ENCODE results near the gene RGMA.

DNA sequence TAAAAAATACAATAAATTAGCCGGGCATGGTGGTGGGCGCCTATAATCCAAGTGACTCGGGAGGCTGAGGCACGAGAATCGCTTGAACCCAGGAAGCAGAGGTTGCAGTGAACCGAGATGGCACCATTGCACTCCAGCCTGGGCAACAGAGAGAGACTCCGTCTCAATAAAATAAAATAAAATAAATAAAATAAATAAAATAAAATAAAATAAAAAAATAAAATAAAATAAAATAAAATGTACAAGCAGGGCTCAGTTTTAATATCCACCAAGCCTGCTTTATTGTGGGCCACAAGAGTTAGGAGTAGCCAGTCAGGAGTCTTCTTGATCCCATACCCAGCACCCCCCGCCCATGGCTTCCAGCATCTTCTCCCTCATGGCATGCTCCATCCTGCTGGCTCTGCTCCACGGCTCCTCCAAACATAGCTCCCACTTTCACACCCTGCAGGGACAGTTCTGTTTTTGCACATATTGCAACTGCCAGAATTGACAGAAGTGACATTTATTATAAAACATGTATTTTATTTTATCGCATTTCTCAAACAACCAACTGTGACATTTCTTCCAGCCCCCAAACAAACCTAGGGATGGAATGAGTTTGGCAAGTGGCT is 42.6 kb upstream of the RGMA start:
- TF ChIP-seq JUNB (IDR thresholded peaks at IDR 0.05; ENCODE audit: unreplicated experiment): no peak
- TF ChIP-seq, protein P1, sequence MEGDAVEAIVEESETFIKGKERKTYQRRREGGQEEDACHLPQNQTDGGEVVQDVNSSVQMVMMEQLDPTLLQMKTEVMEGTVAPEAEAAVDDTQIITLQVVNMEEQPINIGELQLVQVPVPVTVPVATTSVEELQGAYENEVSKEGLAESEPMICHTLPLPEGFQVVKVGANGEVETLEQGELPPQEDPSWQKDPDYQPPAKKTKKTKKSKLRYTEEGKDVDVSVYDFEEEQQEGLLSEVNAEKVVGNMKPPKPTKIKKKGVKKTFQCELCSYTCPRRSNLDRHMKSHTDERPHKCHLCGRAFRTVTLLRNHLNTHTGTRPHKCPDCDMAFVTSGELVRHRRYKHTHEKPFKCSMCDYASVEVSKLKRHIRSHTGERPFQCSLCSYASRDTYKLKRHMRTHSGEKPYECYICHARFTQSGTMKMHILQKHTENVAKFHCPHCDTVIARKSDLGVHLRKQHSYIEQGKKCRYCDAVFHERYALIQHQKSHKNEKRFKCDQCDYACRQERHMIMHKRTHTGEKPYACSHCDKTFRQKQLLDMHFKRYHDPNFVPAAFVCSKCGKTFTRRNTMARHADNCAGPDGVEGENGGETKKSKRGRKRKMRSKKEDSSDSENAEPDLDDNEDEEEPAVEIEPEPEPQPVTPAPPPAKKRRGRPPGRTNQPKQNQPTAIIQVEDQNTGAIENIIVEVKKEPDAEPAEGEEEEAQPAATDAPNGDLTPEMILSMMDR (conservative IDR thresholded peaks at IDR 0.05; ENCODE audit: low read depth in 2 of 2): no peak
- no peak for TF ChIP-seq EZH2 (IDR thresholded peaks at IDR 0.05; ENCODE audit: low read depth, unreplicated experiment)
- no peak for TF ChIP-seq CREB1 (CRISPR knock-in tag; IDR thresholded peaks at IDR 0.05; ENCODE audit: low read depth)
- no peak for TF ChIP-seq EZH2phosphoT487 (IDR thresholded peaks at IDR 0.05; ENCODE audit: unreplicated experiment)
- TF ChIP-seq, protein P2, sequence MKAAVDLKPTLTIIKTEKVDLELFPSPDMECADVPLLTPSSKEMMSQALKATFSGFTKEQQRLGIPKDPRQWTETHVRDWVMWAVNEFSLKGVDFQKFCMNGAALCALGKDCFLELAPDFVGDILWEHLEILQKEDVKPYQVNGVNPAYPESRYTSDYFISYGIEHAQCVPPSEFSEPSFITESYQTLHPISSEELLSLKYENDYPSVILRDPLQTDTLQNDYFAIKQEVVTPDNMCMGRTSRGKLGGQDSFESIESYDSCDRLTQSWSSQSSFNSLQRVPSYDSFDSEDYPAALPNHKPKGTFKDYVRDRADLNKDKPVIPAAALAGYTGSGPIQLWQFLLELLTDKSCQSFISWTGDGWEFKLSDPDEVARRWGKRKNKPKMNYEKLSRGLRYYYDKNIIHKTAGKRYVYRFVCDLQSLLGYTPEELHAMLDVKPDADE (IDR thresholded peaks at IDR 0.05): no peak
- no peak for TF ChIP-seq POLR2AphosphoS5 (IDR thresholded peaks at IDR 0.05; ENCODE audit: low read depth)
- no peak for TF ChIP-seq NANOG (IDR thresholded peaks at IDR 0.05; ENCODE audit: borderline replicate concordance)
- TF ChIP-seq, protein P3, sequence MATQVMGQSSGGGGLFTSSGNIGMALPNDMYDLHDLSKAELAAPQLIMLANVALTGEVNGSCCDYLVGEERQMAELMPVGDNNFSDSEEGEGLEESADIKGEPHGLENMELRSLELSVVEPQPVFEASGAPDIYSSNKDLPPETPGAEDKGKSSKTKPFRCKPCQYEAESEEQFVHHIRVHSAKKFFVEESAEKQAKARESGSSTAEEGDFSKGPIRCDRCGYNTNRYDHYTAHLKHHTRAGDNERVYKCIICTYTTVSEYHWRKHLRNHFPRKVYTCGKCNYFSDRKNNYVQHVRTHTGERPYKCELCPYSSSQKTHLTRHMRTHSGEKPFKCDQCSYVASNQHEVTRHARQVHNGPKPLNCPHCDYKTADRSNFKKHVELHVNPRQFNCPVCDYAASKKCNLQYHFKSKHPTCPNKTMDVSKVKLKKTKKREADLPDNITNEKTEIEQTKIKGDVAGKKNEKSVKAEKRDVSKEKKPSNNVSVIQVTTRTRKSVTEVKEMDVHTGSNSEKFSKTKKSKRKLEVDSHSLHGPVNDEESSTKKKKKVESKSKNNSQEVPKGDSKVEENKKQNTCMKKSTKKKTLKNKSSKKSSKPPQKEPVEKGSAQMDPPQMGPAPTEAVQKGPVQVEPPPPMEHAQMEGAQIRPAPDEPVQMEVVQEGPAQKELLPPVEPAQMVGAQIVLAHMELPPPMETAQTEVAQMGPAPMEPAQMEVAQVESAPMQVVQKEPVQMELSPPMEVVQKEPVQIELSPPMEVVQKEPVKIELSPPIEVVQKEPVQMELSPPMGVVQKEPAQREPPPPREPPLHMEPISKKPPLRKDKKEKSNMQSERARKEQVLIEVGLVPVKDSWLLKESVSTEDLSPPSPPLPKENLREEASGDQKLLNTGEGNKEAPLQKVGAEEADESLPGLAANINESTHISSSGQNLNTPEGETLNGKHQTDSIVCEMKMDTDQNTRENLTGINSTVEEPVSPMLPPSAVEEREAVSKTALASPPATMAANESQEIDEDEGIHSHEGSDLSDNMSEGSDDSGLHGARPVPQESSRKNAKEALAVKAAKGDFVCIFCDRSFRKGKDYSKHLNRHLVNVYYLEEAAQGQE (IDR thresholded peaks at IDR 0.05; ENCODE audit: unreplicated experiment): no peak

Data from GM23338 (cell line).